Esophagus muscularis mucosa (tissue), 4 donors: ENCODE results near the gene DGKQ.

Experiments
- CTCF ChIP-seq, 3 experiments: fragments of 200-600 bp in 2 of 3; fragments of 450-650 bp in 1 of 3; sonication (generic) in 2 of 3; IDR thresholded peaks; one replicate each; pipeline ENCODE4 v1.5.1; 2017 to 2019; ENCODE audit warnings: antibody characterized with exemption in 3 of 3, mild to moderate bottlenecking in 2 of 3, moderate library complexity in 1 of 3
- EP300 ChIP-seq: sonication (generic); formaldehyde crosslinking; IDR thresholded peaks from one replicate; pipeline ENCODE4 v1.6.1; 2017; ENCODE audit warnings: antibody characterized with exemption
- POLR2A ChIP-seq: fragments of 450-650 bp; IDR thresholded peaks from one replicate; pipeline ENCODE4 v1.6.1; 2017; ENCODE audit warnings: antibody characterized with exemption, moderate library complexity, mild to moderate bottlenecking, low read depth

GRCh38 chr4:970854-971520, 2.4 kb downstream of the DGKQ start:
- TF ChIP-seq CTCF (IDR thresholded peaks at IDR 0.05) (no peak), EP300 (no peak), POLR2A (no peak)
